Measurements from ENCODE around the gene LUZP1.

Gene LUZP1

GRCh38 chr1:23118957-23119792 is 49.5 kb downstream of the LUZP1 start:
- TF ChIP-seq SIN3A (IDR thresholded peaks at IDR 0.05; ENCODE audit: borderline replicate concordance, insufficient read depth, low read length) (no peak), TAF1 (IDR thresholded peaks at IDR 0.05; ENCODE audit: borderline replicate concordance, insufficient read depth, low read length) (no peak), POLR2AphosphoS5 (IDR thresholded peaks at IDR 0.05; ENCODE audit: low read depth, low read length) (no peak), REST (IDR thresholded peaks at IDR 0.05; ENCODE audit: insufficient read depth in 1 of 2, low read depth in 2 of 2, low read length in 2 of 2) (no peak), FOXP2 (optimal IDR thresholded peaks at IDR 0.05; ENCODE audit: borderline replicate concordance, extremely low read depth, extremely low read length, insufficient read depth) (no peak)

GRCh38 chr1:23118407-23118806 is 50.2 kb downstream of the LUZP1 start:
- TF ChIP-seq FOXP2 (optimal IDR thresholded peaks at IDR 0.05; ENCODE audit: borderline replicate concordance, extremely low read depth, extremely low read length, insufficient read depth) (no peak), SIN3A (IDR thresholded peaks at IDR 0.05; ENCODE audit: borderline replicate concordance, insufficient read depth, low read length) (no peak), TAF1 (IDR thresholded peaks at IDR 0.05; ENCODE audit: borderline replicate concordance, insufficient read depth, low read length) (no peak), REST (IDR thresholded peaks at IDR 0.05; ENCODE audit: insufficient read depth in 1 of 2, low read depth in 2 of 2, low read length in 2 of 2) (no peak), POLR2AphosphoS5 (IDR thresholded peaks at IDR 0.05; ENCODE audit: low read depth, low read length) (no peak)

GRCh38 chr1:23116921-23117699 is 51.5 kb downstream of the LUZP1 start:
- TF ChIP-seq REST (IDR thresholded peaks at IDR 0.05; ENCODE audit: insufficient read depth in 1 of 2, low read depth in 2 of 2, low read length in 2 of 2) (no peak), POLR2AphosphoS5 (IDR thresholded peaks at IDR 0.05; ENCODE audit: low read depth, low read length) (no peak), TAF1 (IDR thresholded peaks at IDR 0.05; ENCODE audit: borderline replicate concordance, insufficient read depth, low read length) (no peak), SIN3A (IDR thresholded peaks at IDR 0.05; ENCODE audit: borderline replicate concordance, insufficient read depth, low read length) (no peak), FOXP2 (optimal IDR thresholded peaks at IDR 0.05; ENCODE audit: borderline replicate concordance, extremely low read depth, extremely low read length, insufficient read depth) (no peak)

GRCh38 chr1:23116216-23116836 is 52.3 kb downstream of the LUZP1 start:
- no peak for TF ChIP-seq REST (IDR thresholded peaks at IDR 0.05; ENCODE audit: insufficient read depth in 1 of 2, low read depth in 2 of 2, low read length in 2 of 2)
- TF ChIP-seq TAF1 (IDR thresholded peaks at IDR 0.05; ENCODE audit: borderline replicate concordance, insufficient read depth, low read length) = no peak
- no peak for TF ChIP-seq FOXP2 (optimal IDR thresholded peaks at IDR 0.05; ENCODE audit: borderline replicate concordance, extremely low read depth, extremely low read length, insufficient read depth)
- no peak for TF ChIP-seq POLR2AphosphoS5 (IDR thresholded peaks at IDR 0.05; ENCODE audit: low read depth, low read length)
- no peak for TF ChIP-seq SIN3A (IDR thresholded peaks at IDR 0.05; ENCODE audit: borderline replicate concordance, insufficient read depth, low read length)
